HEK293T (cell line): ENCODE data around the gene CPNE1.

Source experiments
- HDGF ChIP-seq: fragments of 450-650 bp; IDR thresholded peaks from 2 replicates; pipeline ENCODE4 v1.6.1; 2017; ENCODE audit warnings: antibody characterized with exemption, borderline replicate concordance
- SP1 ChIP-seq: fragments of 450-650 bp; IDR thresholded peaks from 2 replicates; pipeline ENCODE4 v1.6.1; 2017
- TARDBP ChIP-seq: fragments of 450-650 bp; IDR thresholded peaks from 2 replicates; pipeline ENCODE4 v1.6.1; 2016
- TF ChIP-seq, protein P1 (sequence below): fragments of 450-650 bp; IDR thresholded peaks from 2 replicates; pipeline ENCODE4 v1.6.1; 2016

DNA sequence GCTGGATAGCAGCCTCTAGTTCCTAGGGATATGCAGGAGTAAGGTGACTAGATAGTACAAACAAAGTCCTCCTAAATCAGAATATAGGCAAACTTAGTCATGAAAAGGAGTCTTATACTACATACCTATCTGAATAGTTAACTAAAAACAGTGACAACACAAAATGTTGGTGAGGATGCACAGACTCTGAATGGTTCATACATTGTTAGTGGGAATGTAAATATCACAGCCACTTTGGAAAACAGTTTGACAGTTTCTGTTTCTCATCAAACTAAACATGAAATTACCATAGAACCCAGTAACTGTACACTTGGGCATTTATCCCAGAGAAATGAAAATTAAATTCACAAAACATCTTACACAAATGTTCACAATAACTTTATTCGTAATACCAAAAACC lies 17.3 kb upstream of the CPNE1 start:
- TF ChIP-seq TARDBP (no peak), SP1 (no peak), HDGF (no peak)
- TF ChIP-seq, protein P1, sequence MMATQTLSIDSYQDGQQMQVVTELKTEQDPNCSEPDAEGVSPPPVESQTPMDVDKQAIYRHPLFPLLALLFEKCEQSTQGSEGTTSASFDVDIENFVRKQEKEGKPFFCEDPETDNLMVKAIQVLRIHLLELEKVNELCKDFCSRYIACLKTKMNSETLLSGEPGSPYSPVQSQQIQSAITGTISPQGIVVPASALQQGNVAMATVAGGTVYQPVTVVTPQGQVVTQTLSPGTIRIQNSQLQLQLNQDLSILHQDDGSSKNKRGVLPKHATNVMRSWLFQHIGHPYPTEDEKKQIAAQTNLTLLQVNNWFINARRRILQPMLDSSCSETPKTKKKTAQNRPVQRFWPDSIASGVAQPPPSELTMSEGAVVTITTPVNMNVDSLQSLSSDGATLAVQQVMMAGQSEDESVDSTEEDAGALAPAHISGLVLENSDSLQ = no peak
